HG02885 (cell line): ENCODE measurements around the gene SLC16A8.

ENCODE experiments used
- ATAC-seq: cut with Tn5 transposase; IDR thresholded peaks from one replicate; pipeline ENCODE4 v1.9.1; 2021; ENCODE audit warnings: mild to moderate bottlenecking; ENCODE audit not compliant: unreplicated experiment, poor library complexity

The SLC16A8 gene

GRCh38 chr22:38032681-38033521 is 51.1 kb downstream of the SLC16A8 start:
- no peak for ATAC-seq

DNA sequence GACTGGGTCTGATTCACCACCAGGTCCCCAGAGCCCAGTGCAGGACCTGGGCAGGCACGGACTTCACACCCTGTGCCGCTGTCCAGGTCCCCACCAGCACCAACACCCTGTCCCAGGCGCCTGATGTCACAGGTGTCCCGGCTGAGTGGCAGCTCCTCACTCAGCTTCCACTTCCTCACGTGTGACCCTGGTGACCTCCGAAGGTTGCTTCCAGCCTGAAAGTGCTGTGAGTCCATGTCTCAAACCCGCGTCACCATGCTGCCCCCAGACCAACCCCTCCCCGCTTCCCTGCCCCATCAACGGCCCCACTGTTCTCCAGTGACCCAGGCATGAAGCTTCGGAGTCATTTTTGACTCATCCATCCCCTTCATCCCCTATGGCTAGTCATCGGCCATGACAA is 52.5 kb downstream of the SLC16A8 start:
- no peak for ATAC-seq

GRCh38 chr22:38030311-38031133 is 53.5 kb downstream of the SLC16A8 start:
- ATAC-seq, result no peak

GRCh38 chr22:38029901-38030300 is 54.1 kb downstream of the SLC16A8 start:
- no peak for ATAC-seq

- no peak for ATAC-seq
Observed at GRCh38 chr22:38029370-38029769, 54.6 kb downstream of the SLC16A8 start.

- ATAC-seq, result no peak
Observed at GRCh38 chr22:38028344-38029130, 55.4 kb downstream of the SLC16A8 start.
